CD4-positive, alpha-beta T cell (primary cell): ENCODE data around the gene CFAP157. TPM values are rescaled to one million over a fixed set of nuclear protein-coding genes. Genes with fewer than 3 reads are reported as not detected.
A peak's percentile ranks its signal among the peaks of the same experiment; 100 is the strongest.

ENCODE experiments used
- ATAC-seq: fragments of 200-7000 bp; cut with Tn5 transposase; one replicate; pipeline ENCODE4 v1.10.0; 2022; ENCODE audit warnings: mild to moderate bottlenecking; ENCODE audit not compliant: poor library complexity
- CTCF ChIA-PET: fragments of 350-600 bp; sonication (Branson Sonifier 250); formaldehyde crosslinking; loops from one replicate; lab custom pipeline; 2021; ENCODE audit warnings: antibody characterized with exemption, inconsistent platforms; lab: Charles Lee
- POLR2A ChIA-PET: fragments of 350-600 bp; sonication (Branson Sonifier 250); formaldehyde crosslinking; loops from one replicate; lab custom pipeline; 2021; ENCODE audit warnings: antibody characterized with exemption, inconsistent platforms; lab: Charles Lee
- DNase-seq, 14 experiments: peaks; one replicate each; pipeline ENCODE4 v3.0.0-alpha.2; 2013 to 2020; ENCODE audit warnings: mixed read lengths in 2 of 14
- H3K27ac ChIP-seq, 2 donors: one replicate each; pipeline versions ENCODE4 v1.5.1 to v1.7.0; 2013; ENCODE audit warnings: low read length in 2 of 2, low read depth in 1 of 2, mild to moderate bottlenecking in 1 of 2
- H3K27me3 ChIP-seq, 2 experiments: 1 replicate in 1 of 2; 2 replicates in 1 of 2; pipeline versions ENCODE4 v1.6.1 to v1.7.0; 2013; ENCODE audit warnings: low read length in 2 of 2, control low read depth in 1 of 2, mild to moderate bottlenecking in 1 of 2, moderate library complexity in 1 of 2; ENCODE audit not compliant: insufficient read depth in 2 of 2, control insufficient read depth in 1 of 2
- H3K36me3 ChIP-seq: one replicate; pipeline ENCODE4 v1.6.1; 2013; ENCODE audit warnings: low read length, control low read depth; ENCODE audit not compliant: insufficient read depth
- H3K4me1 ChIP-seq: one replicate; pipeline ENCODE4 v1.6.1; 2013; ENCODE audit warnings: low read length, control low read depth; ENCODE audit not compliant: insufficient read depth
- H3K4me3 ChIP-seq: one replicate; pipeline ENCODE4 v1.5.1; 2013; ENCODE audit warnings: mild to moderate bottlenecking, low read length, moderate library complexity
- H3K9me3 ChIP-seq, 2 experiments: 1 replicate in 1 of 2; 2 replicates in 1 of 2; pipeline versions ENCODE4 v1.6.1 to v1.7.0; 2013; ENCODE audit warnings: low read length in 2 of 2, mild to moderate bottlenecking in 2 of 2, control low read depth in 1 of 2, moderate library complexity in 1 of 2; ENCODE audit not compliant: control insufficient read depth in 1 of 2, insufficient read depth in 1 of 2
- H3K27ac Mint-ChIP-seq: one replicate; pipeline ENCODE4 v1.8.0; 2020; ENCODE audit warnings: mixed read lengths
- H3K27me3 Mint-ChIP-seq: one replicate; pipeline ENCODE4 v1.8.0; 2021; ENCODE audit warnings: mixed read lengths
- H3K36me3 Mint-ChIP-seq: one replicate; pipeline ENCODE4 v1.8.0; 2021; ENCODE audit warnings: low read depth, mixed read lengths
- H3K4me1 Mint-ChIP-seq: one replicate; pipeline ENCODE4 v1.8.0; 2021; ENCODE audit warnings: low read depth, mixed read lengths
- H3K4me3 Mint-ChIP-seq: one replicate; pipeline ENCODE4 v1.8.0; 2020; ENCODE audit warnings: mild to moderate bottlenecking, mixed read lengths
- H3K9me3 Mint-ChIP-seq: one replicate; pipeline ENCODE4 v1.8.0; 2020; ENCODE audit warnings: mixed read lengths
- intact Hi-C, 2 experiments: fragments of 100-400 bp; cut with DNase I in 1 of 2; cut with micrococcal nuclease in 1 of 2; formaldehyde crosslinking; loops; one replicate each; pipeline versions ENCODE4 v1.15.1 to v1.9.0; 2023 to 2025; cut with DNase I, micrococcal nuclease
- total RNA-seq, 174 experiments: library from RNA in 2 of 174; stranded (reverse) in 2 of 174; gene quantifications; one replicate each; pipeline ENCODE4 v1.2.3 and lab custom pipeline; 2021 to 2026
- TF ChIP-seq, protein P1 (sequence below): fragments of 200-600 bp; IDR thresholded peaks from one replicate; pipeline ENCODE4 v1.8.0; 2022; ENCODE audit warnings: antibody characterized with exemption, mild to moderate bottlenecking

CFAP157 gene
- total RNA-seq, 2 experiments from 2014 or later: 0.11 TPM; not detected in 1

DNA sequence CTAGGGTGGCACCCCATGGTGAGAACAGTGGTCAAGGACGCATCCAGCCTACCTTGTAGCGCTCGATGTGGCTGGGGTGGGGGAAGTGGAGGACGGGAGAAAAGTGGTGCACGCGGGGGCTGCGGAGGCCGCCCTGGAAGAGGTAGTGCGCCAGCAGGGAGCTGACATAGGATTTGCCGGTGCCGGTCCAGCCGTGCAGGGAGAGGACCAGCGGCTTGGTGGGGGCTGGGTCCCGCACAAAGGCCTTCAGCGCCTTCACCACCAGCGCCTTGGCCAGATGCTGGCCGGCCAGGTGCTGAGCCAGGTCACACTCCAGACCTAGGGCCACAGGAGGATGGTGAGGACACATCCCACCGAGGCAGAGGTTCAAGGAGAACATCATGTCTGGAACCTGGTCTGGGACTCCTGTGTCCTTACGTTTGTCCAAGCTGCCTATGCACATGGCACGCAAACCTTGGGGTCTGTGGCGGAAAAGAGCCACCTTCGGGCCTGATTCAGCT is 27.5 kb downstream of the CFAP157 start:
- peak in 1 of 14 experiments; percentile 22 for DNase-seq
- peaks cover 16% of the 10 kb centered on the region for H3K4me1 Mint-ChIP-seq

DNA sequence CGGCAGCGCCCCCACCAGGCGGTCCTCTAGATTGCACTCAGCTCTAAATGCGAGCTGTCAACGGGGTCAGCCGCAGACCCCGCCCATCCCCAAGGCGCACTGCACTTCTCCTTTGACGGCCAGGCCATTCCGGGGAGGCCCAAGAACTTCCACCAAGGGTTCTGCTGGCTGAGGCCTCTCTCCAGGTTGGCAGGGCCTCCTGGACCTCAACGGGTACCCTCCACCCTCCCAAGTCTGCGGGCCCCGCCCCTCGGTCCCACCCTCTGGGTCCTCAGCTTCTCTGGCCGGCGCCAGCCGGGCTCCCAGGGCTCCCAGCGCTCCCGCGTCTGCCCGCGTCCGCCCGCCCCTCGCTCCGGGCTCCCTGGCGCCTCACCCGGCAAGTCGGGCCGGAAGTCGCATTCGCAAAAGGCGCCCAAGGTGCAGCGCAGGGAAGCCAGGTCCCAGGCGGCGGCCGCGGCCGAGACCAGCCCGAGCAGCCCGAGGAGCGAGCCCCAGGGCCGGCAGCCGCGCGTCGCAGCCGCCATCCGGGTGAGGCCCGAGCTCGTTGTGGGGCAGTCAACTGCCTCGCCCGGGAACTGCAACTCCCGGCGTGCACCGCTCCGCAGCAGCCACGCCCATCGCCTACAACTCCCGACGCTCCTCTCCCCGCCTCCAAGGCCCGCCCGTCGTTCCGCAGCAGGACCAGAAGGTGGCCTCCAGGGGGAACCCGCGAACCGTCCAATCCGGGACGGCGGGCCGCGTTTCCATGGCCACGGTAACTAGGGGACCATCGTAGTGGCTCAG is 28.1 kb downstream of the CFAP157 start, which contains the start of gene TOR2A:
Gene TOR2A, minus strand, starts transcription at position 548 of the 783 bp plus-strand sequence. Its CDS starts 24 bp downstream, at position 524.
- no peaks in the 10 kb centered on the region for H3K27me3 Mint-ChIP-seq
- H3K27ac Mint-ChIP-seq: peak within 1 kb of the TSS; percentile 83
- Histone ChIP-seq H3K27ac (peak within 1 kb of the TSS; percentile 73 to 75), H3K27me3 (no peaks in the 10 kb centered on the region), H3K4me1 (peaks cover 22% of the 10 kb centered on the region), H3K9me3 (no peaks in the 10 kb centered on the region), H3K4me3 (peak within 1 kb of the TSS; percentile 61), H3K36me3 (peaks cover 41% of the 10 kb centered on the region)
- H3K4me3 Mint-ChIP-seq: peak within 1 kb of the TSS; percentile 99
- H3K36me3 Mint-ChIP-seq: peaks cover 27% of the 10 kb centered on the region
- peaks cover 16% of the 10 kb centered on the region for H3K4me1 Mint-ChIP-seq
- ChIA-PET CTCF (interaction anchor here (0.6 to 3.2 kb wide), 48 partner anchors 11 to 332 kb away, joined by 3 to 43 read pairs (median 5); partner anchors contain the start of genes CDK9, FPGS, NAIF1 and PTRH1), POLR2A (interaction anchor here (0.6 to 2.3 kb wide), 19 partner anchors 15 to 541 kb away, joined by 3 to 40 read pairs (median 6); partner anchors contain the start of genes CDK9, GOLGA2, LRSAM1 and PIP5KL1)
- TF ChIP-seq, protein P1, sequence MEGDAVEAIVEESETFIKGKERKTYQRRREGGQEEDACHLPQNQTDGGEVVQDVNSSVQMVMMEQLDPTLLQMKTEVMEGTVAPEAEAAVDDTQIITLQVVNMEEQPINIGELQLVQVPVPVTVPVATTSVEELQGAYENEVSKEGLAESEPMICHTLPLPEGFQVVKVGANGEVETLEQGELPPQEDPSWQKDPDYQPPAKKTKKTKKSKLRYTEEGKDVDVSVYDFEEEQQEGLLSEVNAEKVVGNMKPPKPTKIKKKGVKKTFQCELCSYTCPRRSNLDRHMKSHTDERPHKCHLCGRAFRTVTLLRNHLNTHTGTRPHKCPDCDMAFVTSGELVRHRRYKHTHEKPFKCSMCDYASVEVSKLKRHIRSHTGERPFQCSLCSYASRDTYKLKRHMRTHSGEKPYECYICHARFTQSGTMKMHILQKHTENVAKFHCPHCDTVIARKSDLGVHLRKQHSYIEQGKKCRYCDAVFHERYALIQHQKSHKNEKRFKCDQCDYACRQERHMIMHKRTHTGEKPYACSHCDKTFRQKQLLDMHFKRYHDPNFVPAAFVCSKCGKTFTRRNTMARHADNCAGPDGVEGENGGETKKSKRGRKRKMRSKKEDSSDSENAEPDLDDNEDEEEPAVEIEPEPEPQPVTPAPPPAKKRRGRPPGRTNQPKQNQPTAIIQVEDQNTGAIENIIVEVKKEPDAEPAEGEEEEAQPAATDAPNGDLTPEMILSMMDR: peak; percentile 81
- DNase-seq: peak; percentile 97 to 100 (median 98)
- H3K9me3 Mint-ChIP-seq: no peaks in the 10 kb centered on the region
- ATAC-seq: peak; percentile 93
- intact Hi-C loops: loop anchor here (1.0 to 10.0 kb wide), 12 partner anchors 36 to 794 kb away; partner anchors contain the start of genes ST6GALNAC4 (in 1 of the 2) and STXBP1 (in 1 of the 2)

More for the DNA sequence above, 27.5 kb downstream of the CFAP157 start:
- no peaks in the 10 kb centered on the region for H3K9me3 Mint-ChIP-seq
- intact Hi-C loops: loop anchor here (1.0 to 10.0 kb wide), 7 partner anchors 122 to 793 kb away; partner anchors contain the start of genes ST6GALNAC4 (in 1 of the 2) and STXBP1 (in 1 of the 2)
- H3K4me3 Mint-ChIP-seq: peak overlapping the region; percentile 90
- Histone ChIP-seq H3K9me3 (no peaks in the 10 kb centered on the region), H3K4me3 (peak overlapping the region; percentile 61), H3K27ac (peak overlapping the region in 1 of 2 donors; percentile 73), H3K27me3 (no peaks in the 10 kb centered on the region), H3K36me3 (peaks cover 35% of the 10 kb centered on the region), H3K4me1 (peaks cover 22% of the 10 kb centered on the region)
- no peaks in the 10 kb centered on the region for H3K27me3 Mint-ChIP-seq
- ChIA-PET CTCF (interaction anchor here (0.6 to 3.2 kb wide), 38 partner anchors 10 to 333 kb away, joined by 3 to 43 read pairs (median 6); partner anchors contain the start of genes CDK9, FPGS, NAIF1 and PTRH1), POLR2A (interaction anchor here (0.8 to 2.3 kb wide), 15 partner anchors 14 to 542 kb away, joined by 3 to 40 read pairs (median 8); partner anchors contain the start of genes CDK9, GOLGA2, LRSAM1 and PTRH1)
- TF ChIP-seq, protein P1: no peak
- no peak for ATAC-seq
- peak overlapping the region; percentile 83 for H3K27ac Mint-ChIP-seq
- H3K36me3 Mint-ChIP-seq: peaks cover 25% of the 10 kb centered on the region
